Pancreas (tissue), 10 donors: ENCODE data around the gene GMNC. TPM values are rescaled to one million over a fixed set of nuclear protein-coding genes. Genes with fewer than 3 reads are reported as not detected.

Experiments
- ATAC-seq, 4 donors: fragments of 200-7000 bp; cut with Tn5 transposase; one replicate each; pipeline versions ENCODE4 v1.8.0 to v1.9.1; 2020; ENCODE audit warnings: mild to moderate bottlenecking in 4 of 4, moderate library complexity in 4 of 4
- DNase-seq, 6 donors: peaks; one replicate each; pipeline ENCODE4 v3.0.0-alpha.2; 2020
- FAIRE-seq: peaks from 2 replicates; lab custom pipeline; 2012; peaks lifted over from hg19 to GRCh38; lab: Jason Lieb, UNC
- H3K27ac ChIP-seq, 4 donors: fragments of 200-600 bp; sonication (generic); 1 replicate in 3 of 4; 2 replicates in 1 of 4; pipeline versions ENCODE4 v1.5.0 to v1.8.0; 2020
- H3K27me3 ChIP-seq, 4 donors: fragments of 200-600 bp; one replicate each; pipeline ENCODE4 v1.8.0; 2021
- H3K36me3 ChIP-seq, 3 donors: fragments of 200-600 bp; sonication (generic) in 1 of 3; one replicate each; pipeline versions ENCODE4 v1.5.0 to v1.8.0; 2020 to 2021
- H3K4me1 ChIP-seq, 3 donors: fragments of 200-600 bp; one replicate each; pipeline ENCODE4 v1.8.0; 2021
- H3K4me3 ChIP-seq, 4 donors: fragments of 200-600 bp; sonication (generic) in 2 of 4; one replicate each; pipeline versions ENCODE4 v1.5.0 to v1.8.0; 2020 to 2021
- H3K9me3 ChIP-seq, 4 donors: fragments of 200-600 bp; one replicate each; pipeline ENCODE4 v1.8.0; 2021
- WGBS, 2 donors: extraction: QIAGEN DNeasy Blood & Tissue Kit; methylation state at CpG; one replicate each; pipeline ENCODE4 v1.1.7; 2013; 5-methylcytosine and 5-hydroxymethylcytosine counted together
- intact Hi-C, 3 donors: fragments of 100-400 bp; cut with DNase I; formaldehyde crosslinking; loops; one replicate each; pipeline versions ENCODE4 v1.11.1 to v1.14.2; 2022
- polyA plus RNA-seq, 2 donors: library from polyadenylated mRNA; stranded (reverse); fragments of 200-250 nt; gene quantifications; one replicate each; pipeline ENCODE4 v1.2.3, GENCODE V29; 2013
- total RNA-seq, 6 donors: library from RNA; stranded (reverse); fragmentation: NEBNext Ultra II Directional in 4 of 6; extraction: Animal tissue kit (Norgen Biotek cat#: 25700) in 4 of 6; gene quantifications; one replicate each; pipeline versions ENCODE4 v1.2.1 to v1.2.4, GENCODE V29; 2021 to 2023
- TF ChIP-seq, protein P1 (sequence below), 4 donors: fragments of 200-600 bp; sonication (generic) in 3 of 4; IDR thresholded peaks; one replicate each; pipeline versions ENCODE4 v1.5.0 to v1.8.0; 2021; ENCODE audit warnings: antibody characterized with exemption in 4 of 4
- donor health status: healthy with polysubstance abuse.
- donor health status: DM: no; HTN: no; CAD: no; lungs with moderate emphysema.
- donor health status: DM: no; HTN: no; CAD: no.
- donor health status: control.
- donor health status: control.
- donor health status: Bipolar disorder and iron deficiency.
- donor health status: DM: yes; HTN: yes; CAD: no.
- donor health status: DM: no; HTN: no; CAD: no.
- donor health status: DM: no; HTN: no; CAD: no.
- donor health status: DM: yes; HTN: yes; CAD: no.

Gene GMNC
- total and polyA plus RNA-seq, 8 donors, result 0.06 to 0.37 (median 0.21) TPM

- peak overlapping the region in 2 of 4 donors; percentile 55 to 62 for H3K27ac ChIP-seq
- intact Hi-C loops, result no loop called here
- ATAC-seq, result no peak
- H3K27me3 ChIP-seq, result no peaks in the 10 kb centered on the region
- 8 to 10% methylated on average over 6 of the region's 6 CpGs for whole genome bisulfite sequencing, 2 donors
- no peaks in the 10 kb centered on the region for H3K4me1 ChIP-seq
- H3K9me3 ChIP-seq, result no peaks in the 10 kb centered on the region
- H3K4me3 ChIP-seq, result peak overlapping the region; percentile 55 to 68 (median 64)
- no peak for FAIRE-seq
- TF ChIP-seq, protein P1, sequence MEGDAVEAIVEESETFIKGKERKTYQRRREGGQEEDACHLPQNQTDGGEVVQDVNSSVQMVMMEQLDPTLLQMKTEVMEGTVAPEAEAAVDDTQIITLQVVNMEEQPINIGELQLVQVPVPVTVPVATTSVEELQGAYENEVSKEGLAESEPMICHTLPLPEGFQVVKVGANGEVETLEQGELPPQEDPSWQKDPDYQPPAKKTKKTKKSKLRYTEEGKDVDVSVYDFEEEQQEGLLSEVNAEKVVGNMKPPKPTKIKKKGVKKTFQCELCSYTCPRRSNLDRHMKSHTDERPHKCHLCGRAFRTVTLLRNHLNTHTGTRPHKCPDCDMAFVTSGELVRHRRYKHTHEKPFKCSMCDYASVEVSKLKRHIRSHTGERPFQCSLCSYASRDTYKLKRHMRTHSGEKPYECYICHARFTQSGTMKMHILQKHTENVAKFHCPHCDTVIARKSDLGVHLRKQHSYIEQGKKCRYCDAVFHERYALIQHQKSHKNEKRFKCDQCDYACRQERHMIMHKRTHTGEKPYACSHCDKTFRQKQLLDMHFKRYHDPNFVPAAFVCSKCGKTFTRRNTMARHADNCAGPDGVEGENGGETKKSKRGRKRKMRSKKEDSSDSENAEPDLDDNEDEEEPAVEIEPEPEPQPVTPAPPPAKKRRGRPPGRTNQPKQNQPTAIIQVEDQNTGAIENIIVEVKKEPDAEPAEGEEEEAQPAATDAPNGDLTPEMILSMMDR (IDR thresholded peaks at IDR 0.05), result no peak
- H3K36me3 ChIP-seq, result no peaks in the 10 kb centered on the region
- DNase-seq, result no peak
Observed at GRCh38 chr3:190863119-190863465, 598 bp upstream of the GMNC start.

DNA sequence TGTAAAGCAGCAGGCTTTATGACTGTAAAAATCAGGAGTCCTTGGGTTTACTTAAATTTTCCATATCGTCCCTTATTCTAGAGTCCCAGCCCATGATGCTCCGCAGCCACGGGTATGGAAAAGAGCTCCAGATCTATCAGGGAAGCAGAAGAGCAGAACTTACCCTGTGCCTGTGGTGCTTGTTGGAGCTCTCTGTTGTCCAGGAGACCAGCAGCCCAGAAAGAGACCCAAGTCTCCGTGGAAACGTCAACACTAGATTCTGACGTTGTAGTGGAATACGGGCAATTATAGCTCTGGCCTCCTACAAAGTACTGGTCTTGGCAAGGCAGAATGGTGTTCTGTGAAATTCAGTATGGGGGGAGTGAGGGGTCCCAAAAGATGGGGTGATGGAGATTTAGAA lies 2.0 kb downstream of the GMNC start:
- Histone ChIP-seq H3K9me3 (no peaks in the 10 kb centered on the region), H3K4me3 (no peak overlapping the region), H3K4me1 (no peaks in the 10 kb centered on the region), H3K36me3 (no peaks in the 10 kb centered on the region), H3K27me3 (no peaks in the 10 kb centered on the region), H3K27ac (no peak overlapping the region)
- intact Hi-C loops, result no loop called here
- no peak for FAIRE-seq
- DNase-seq, result no peak
- 74 to 75% methylated on average over 7 of the region's 7 CpGs for WGBS, 2 donors
- TF ChIP-seq, protein P1 (IDR thresholded peaks at IDR 0.05), result no peak
- no peak for ATAC-seq

DNA sequence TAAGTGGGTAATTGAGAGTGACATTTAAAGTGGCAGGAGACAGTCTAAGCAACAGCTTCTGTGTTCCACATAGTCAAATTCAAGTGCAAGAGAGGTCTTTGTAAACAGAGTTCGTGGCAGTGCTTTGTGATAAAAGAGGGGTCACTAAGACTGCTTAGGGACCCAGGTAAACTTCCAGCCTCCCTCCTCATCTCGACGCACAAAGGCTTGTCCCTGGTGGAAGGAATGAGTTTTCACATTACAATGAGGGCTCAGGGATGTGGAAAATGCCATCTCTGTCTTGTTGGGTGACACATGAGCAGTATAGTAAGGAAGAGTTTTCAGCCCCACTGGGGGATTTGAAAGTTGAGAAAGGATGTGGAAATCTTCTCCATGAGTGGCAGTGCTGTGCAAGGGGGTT lies 7.3 kb downstream of the GMNC start:
- WGBS, 2 donors, result 41 to 50% methylated on average over 3 of the region's 3 CpGs
- intact Hi-C loops, result no loop called here
- ATAC-seq (no peak), FAIRE-seq (no peak), DNase-seq (no peak)
- Histone ChIP-seq H3K4me3 (no peak overlapping the region), H3K9me3 (no peaks in the 10 kb centered on the region), H3K36me3 (no peaks in the 10 kb centered on the region), H3K27me3 (peaks cover 0 to 9% (median 0%) of the 10 kb centered on the region in 4 donors), H3K27ac (no peak overlapping the region), H3K4me1 (no peaks in the 10 kb centered on the region)
- TF ChIP-seq, protein P1 (IDR thresholded peaks at IDR 0.05), result no peak

DNA sequence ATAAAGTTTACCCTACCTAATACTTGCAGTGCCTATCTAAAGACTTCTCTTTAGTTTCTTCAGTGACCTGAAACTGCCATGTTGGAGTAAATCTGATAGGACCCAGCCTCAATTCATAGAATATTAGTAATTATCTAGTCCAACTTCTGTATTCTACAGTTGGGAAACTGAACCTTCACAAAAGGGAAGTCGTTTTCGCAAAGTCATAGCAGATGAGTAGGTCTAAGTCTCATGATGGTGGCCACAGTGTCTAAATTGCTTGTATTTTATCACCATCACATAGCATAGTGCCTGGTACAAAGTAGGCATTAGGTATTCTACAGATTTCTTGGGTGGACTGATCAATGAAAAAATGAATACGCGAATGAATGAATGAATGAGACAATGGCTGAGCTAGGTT lies 8.4 kb downstream of the GMNC start:
- Histone ChIP-seq H3K4me1 (no peaks in the 10 kb centered on the region), H3K27me3 (peaks cover 0 to 9% (median 0%) of the 10 kb centered on the region in 4 donors), H3K9me3 (no peaks in the 10 kb centered on the region), H3K4me3 (no peak overlapping the region), H3K36me3 (no peaks in the 10 kb centered on the region), H3K27ac (no peak overlapping the region)
- no peak for DNase-seq
- no peak for FAIRE-seq
- whole genome bisulfite sequencing, 2 donors, result 74 to 89% methylated on average over 4 of the region's 4 CpGs
- TF ChIP-seq, protein P1 (IDR thresholded peaks at IDR 0.05), result no peak
- intact Hi-C loops, result no loop called here
- ATAC-seq, result no peak

DNA sequence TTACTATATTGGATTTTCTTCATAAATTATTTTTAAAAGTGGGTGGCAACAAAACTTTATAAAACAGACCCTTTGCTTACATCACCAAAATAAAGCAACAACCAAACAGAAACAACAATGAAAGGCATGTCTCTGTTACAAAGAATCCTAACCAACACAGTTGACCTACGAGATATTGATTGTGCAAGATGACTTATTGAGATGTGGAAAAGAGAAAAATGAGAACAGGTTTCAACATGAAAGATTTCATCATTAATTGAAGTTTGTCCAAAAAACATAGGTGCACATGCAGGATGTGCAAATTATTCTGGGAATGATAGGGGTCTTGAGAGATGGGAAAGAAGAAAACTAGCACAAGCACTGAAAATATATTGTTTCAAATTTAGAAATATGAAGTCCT lies 9.0 kb downstream of the GMNC start:
- Histone ChIP-seq H3K27me3 (peaks cover 0 to 9% (median 0%) of the 10 kb centered on the region in 4 donors), H3K9me3 (no peaks in the 10 kb centered on the region), H3K4me3 (no peak overlapping the region), H3K27ac (no peak overlapping the region), H3K4me1 (no peaks in the 10 kb centered on the region), H3K36me3 (no peaks in the 10 kb centered on the region)
- DNase-seq (no peak), FAIRE-seq (no peak), ATAC-seq (no peak)
- TF ChIP-seq, protein P1 (IDR thresholded peaks at IDR 0.05), result no peak
- 47 to 54% methylated on average over 1 of the region's 1 CpG for WGBS, 2 donors
- intact Hi-C loops, result no loop called here
